SK-N-SH (cell line): ENCODE measurements around the gene IQCE. TPM values are rescaled to one million over a fixed set of nuclear protein-coding genes. Genes with fewer than 3 reads are reported as not detected.
A peak's percentile ranks its signal among the peaks of the same experiment; 100 is the strongest.

Experiments used
- CTCF ChIA-PET: fragments of 300-600, 350-600 bp; formaldehyde crosslinking; extraction: SDS; loops from one replicate; lab custom pipeline; 2021; lab: Yijun Ruan, JAX
- POLR2A ChIA-PET: fragments of 350-600 bp; sonication (Branson Sonifier 250); formaldehyde crosslinking; extraction: SDS; loops from one replicate; lab custom pipeline; 2020; ENCODE audit warnings: antibody characterized with exemption, inconsistent platforms; lab: Yijun Ruan, JAX
- DNase-seq: peaks from one replicate; pipeline ENCODE4 v3.0.0; 2012
- H2AFZ ChIP-seq: fragments of 200-600 bp; sonication (generic); 2 replicates; pipeline ENCODE4 v1.8.1; 2016; ENCODE audit warnings: antibody characterized with exemption, mild to moderate bottlenecking, low read depth
- H3F3A ChIP-seq: fragments of 200-600 bp; sonication (generic); replicated peaks from 2 replicates; pipeline ENCODE3; 2016; ENCODE audit warnings: antibody characterized with exemption, mild to moderate bottlenecking; ENCODE audit not compliant: insufficient read depth
- H3K27ac ChIP-seq, 2 experiments: fragments of 200-500 bp in 1 of 2; fragments of 200-600 bp in 1 of 2; sonication (Bioruptor generic) in 1 of 2; sonication (generic), shearing (Covaris generic) in 1 of 2; 2 replicates each; pipeline versions ENCODE4 v1.5.1 to v1.6.1; 2014 to 2016; ENCODE audit warnings: low read depth in 2 of 2, inconsistent platforms in 1 of 2, low read length in 1 of 2, mild to moderate bottlenecking in 1 of 2, mixed read lengths in 1 of 2
- H3K27me3 ChIP-seq: fragments of 200-600 bp; sonication (generic), shearing (Covaris generic); 2 replicates; pipeline ENCODE4 v1.6.1; 2016; ENCODE audit warnings: mixed run types; ENCODE audit not compliant: insufficient read depth
- H3K36me3 ChIP-seq, 2 experiments: fragments of 200-500 bp in 1 of 2; fragments of 200-600 bp in 1 of 2; sonication (Bioruptor generic) in 1 of 2; sonication (generic) in 1 of 2; replicated peaks in 1 of 2; 2 replicates each; pipeline versions ENCODE3 to v1.5.1; 2014 to 2016; ENCODE audit warnings: low read length in 1 of 2, mild to moderate bottlenecking in 1 of 2; ENCODE audit not compliant: insufficient read depth in 2 of 2, control insufficient read depth in 1 of 2
- H3K4me1 ChIP-seq, 2 experiments: fragments of 200-500 bp in 1 of 2; fragments of 200-600 bp in 1 of 2; sonication (Bioruptor generic) in 1 of 2; sonication (generic), shearing (Covaris generic) in 1 of 2; 2 replicates each; pipeline versions ENCODE4 v1.5.1 to v1.6.1; 2014 to 2016; ENCODE audit warnings: low read depth in 1 of 2, low read length in 1 of 2, mixed run types in 1 of 2; ENCODE audit not compliant: insufficient read depth in 2 of 2, control insufficient read depth in 1 of 2
- H3K4me2 ChIP-seq: fragments of 200-600 bp; sonication (generic), shearing (Covaris generic); 2 replicates; pipeline ENCODE4 v1.6.1; 2017; ENCODE audit warnings: mixed run types
- H3K4me3 ChIP-seq, 2 experiments: fragments of 200-500 bp in 1 of 2; fragments of 200-600 bp in 1 of 2; sonication (Bioruptor generic) in 1 of 2; sonication (generic), shearing (Covaris generic) in 1 of 2; 2 replicates each; pipeline versions ENCODE4 v1.5.1 to v1.8.1; 2014 to 2016; ENCODE audit warnings: low read depth in 2 of 2, inconsistent platforms in 1 of 2, low read length in 1 of 2, mild to moderate bottlenecking in 1 of 2, mixed read lengths in 1 of 2, moderate library complexity in 1 of 2
- H3K79me2 ChIP-seq: fragments of 200-600 bp; sonication (generic); 2 replicates; pipeline ENCODE4 v1.8.1; 2017; ENCODE audit warnings: mild to moderate bottlenecking; ENCODE audit not compliant: insufficient read depth
- H3K9ac ChIP-seq: fragments of 200-600 bp; sonication (generic); 2 replicates; pipeline ENCODE4 v1.6.1; 2017; ENCODE audit warnings: mixed run types
- H3K9me2 ChIP-seq: fragments of 200-600 bp; sonication (generic); 2 replicates; pipeline ENCODE4 v1.6.1; 2017; ENCODE audit warnings: mixed run types
- H3K9me3 ChIP-seq: fragments of 200-600 bp; sonication (generic); 2 replicates; pipeline ENCODE4 v1.6.1; 2017; ENCODE audit warnings: mixed run types, mild to moderate bottlenecking, moderate library complexity
- H4K20me1 ChIP-seq: fragments of 200-600 bp; sonication (generic); 2 replicates; pipeline ENCODE4 v1.6.1; 2017; ENCODE audit warnings: mild to moderate bottlenecking, mixed run types; ENCODE audit not compliant: insufficient read depth
- CTCF ChIP-seq: fragments of 200-600 bp; sonication (generic); IDR thresholded peaks from 2 replicates; pipeline ENCODE4 v1.6.1; 2017; ENCODE audit warnings: antibody characterized with exemption, mild to moderate bottlenecking, moderate library complexity
- IRF3 ChIP-seq: fragments of 150-350 bp; IDR thresholded peaks from 2 replicates; pipeline ENCODE4 v1.6.1; 2016; ENCODE audit warnings: mild to moderate bottlenecking, low read depth, low read length
- JUND ChIP-seq: IDR thresholded peaks from 2 replicates; pipeline ENCODE4 v1.4.0; 2012
- MXI1 ChIP-seq: IDR thresholded peaks from 2 replicates; pipeline ENCODE4 v1.6.1; 2012; ENCODE audit warnings: mild to moderate bottlenecking, low read depth, low read length, improper control_type of control experiment
- RXRA ChIP-seq: IDR thresholded peaks from 2 replicates; pipeline ENCODE4 v1.4.0; 2012; ENCODE audit warnings: low read depth, mild to moderate bottlenecking, borderline replicate concordance
- SMC3 ChIP-seq: IDR thresholded peaks from 2 replicates; pipeline ENCODE4 v1.6.1; 2012; ENCODE audit warnings: low read depth, low read length, improper control_type of control experiment
- YY1 ChIP-seq: IDR thresholded peaks from 2 replicates; pipeline ENCODE4 v1.4.0; 2012; ENCODE audit warnings: low read depth, mild to moderate bottlenecking
- WGBS: methylation state at CpG from one replicate; pipeline ENCODE4 v1.1.6; 2017; ENCODE audit warnings: low lambda C conversion rate; 5-methylcytosine and 5-hydroxymethylcytosine counted together
- polyA plus RNA-seq, 3 experiments: library from polyadenylated mRNA; depleted of rRNA; stranded (reverse); fragments of >200 nt; gene quantifications; 2 replicates each; pipeline ENCODE4 v1.2.3, GENCODE V29; 2012
- TF ChIP-seq, protein P1 (sequence below): IDR thresholded peaks from 2 replicates; pipeline ENCODE4; 2012

Gene IQCE
- polyA plus RNA-seq, 1 of the 3 experiments (the other 2 are of a cell fraction) = 14.4 TPM

DNA sequence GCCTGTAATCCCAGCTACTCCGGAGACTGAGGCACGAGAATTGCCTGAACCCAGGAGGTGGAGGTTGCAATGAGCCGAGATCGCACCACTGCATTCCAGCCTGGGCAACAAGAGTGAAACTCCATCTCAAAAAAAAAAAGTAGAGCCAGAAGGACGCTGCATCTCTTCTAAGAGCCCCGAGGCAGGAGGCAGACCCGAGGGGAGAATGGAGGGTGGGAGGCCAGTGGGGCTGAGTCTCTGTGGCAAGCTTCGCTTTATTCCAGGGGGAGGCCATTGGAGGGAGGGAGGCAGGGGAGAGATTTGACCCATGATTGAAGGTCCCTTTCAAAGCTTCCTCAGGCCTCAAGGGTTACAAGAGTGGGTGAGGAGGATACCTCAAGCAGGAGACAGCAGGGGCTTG, 91.7 kb downstream of the IQCE start:
- Histone ChIP-seq H3K4me2 (no peak overlapping the region), H3K4me3 (no peak overlapping the region), H3K27ac (no peak overlapping the region), H3K9me2 (no peaks in the 10 kb centered on the region), H3K9ac (no peak overlapping the region), H3K79me2 (peaks cover 30% of the 10 kb centered on the region), H3K36me3 (peaks cover 29 to 57% of the 10 kb centered on the region in 2 experiments), H3K27me3 (no peaks in the 10 kb centered on the region), H3F3A (peaks cover 6% of the 10 kb centered on the region), H2AFZ (no peak overlapping the region), H3K4me1 (peaks cover 3 to 32% of the 10 kb centered on the region in 2 experiments), H3K9me3 (no peaks in the 10 kb centered on the region), H4K20me1 (peaks cover 44% of the 10 kb centered on the region)
- ChIA-PET CTCF (interaction anchor here (0.8 to 4.6 kb wide), 5 partner anchors 11 to 198 kb away, joined by 3 to 28 read pairs (median 5); no protein-coding TSS in a partner anchor), POLR2A (interaction anchor here (1.2 kb wide), 1 partner anchor 18 kb away, joined by 3 read pairs; no protein-coding TSS in a partner anchor)
- no peak for DNase-seq
- WGBS = 78% methylated on average over 8 of the region's 8 CpGs
- TF ChIP-seq RXRA (no peak), SMC3 (no peak), MXI1 (no peak), YY1 (no peak), JUND (no peak)
- TF ChIP-seq, protein P1, sequence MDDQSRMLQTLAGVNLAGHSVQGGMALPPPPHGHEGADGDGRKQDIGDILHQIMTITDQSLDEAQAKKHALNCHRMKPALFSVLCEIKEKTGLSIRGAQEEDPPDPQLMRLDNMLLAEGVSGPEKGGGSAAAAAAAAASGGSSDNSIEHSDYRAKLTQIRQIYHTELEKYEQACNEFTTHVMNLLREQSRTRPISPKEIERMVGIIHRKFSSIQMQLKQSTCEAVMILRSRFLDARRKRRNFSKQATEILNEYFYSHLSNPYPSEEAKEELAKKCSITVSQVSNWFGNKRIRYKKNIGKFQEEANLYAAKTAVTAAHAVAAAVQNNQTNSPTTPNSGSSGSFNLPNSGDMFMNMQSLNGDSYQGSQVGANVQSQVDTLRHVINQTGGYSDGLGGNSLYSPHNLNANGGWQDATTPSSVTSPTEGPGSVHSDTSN = no peak

GRCh38 chr7:2651336-2651735, 92.6 kb downstream of the IQCE start:
- DNase-seq = no peak
- H3K9me2 ChIP-seq = no peaks in the 10 kb centered on the region
- peaks cover 0 to 23% of the 10 kb centered on the region in 2 experiments; a peak in 1 of 4 replicates for H3K4me1 ChIP-seq
- no peak overlapping the region for H2AFZ ChIP-seq
- TF ChIP-seq CTCF (peak; percentile 36), IRF3 (no peak)
- peaks cover 6% of the 10 kb centered on the region for H3F3A ChIP-seq
- H3K27me3 ChIP-seq = no peaks in the 10 kb centered on the region
- no peak overlapping the region for H3K4me2 ChIP-seq
- no peaks in the 10 kb centered on the region for H3K9me3 ChIP-seq
- H3K27ac ChIP-seq = no peak overlapping the region
- peaks cover 35% of the 10 kb centered on the region for H4K20me1 ChIP-seq
- 85% methylated on average over 15 of the region's 15 CpGs for WGBS
- peaks cover 29% of the 10 kb centered on the region for H3K79me2 ChIP-seq
- H3K36me3 ChIP-seq = peaks cover 37 to 66% of the 10 kb centered on the region in 2 experiments
- no peak overlapping the region for H3K9ac ChIP-seq
- H3K4me3 ChIP-seq = no peak overlapping the region
- POLR2A ChIA-PET = interaction anchor here (1.2 kb wide), 1 partner anchor 19 kb away, joined by 3 read pairs; no protein-coding TSS in a partner anchor
- CTCF ChIA-PET = interaction anchor here (0.5 to 4.6 kb wide), 4 partner anchors 10 to 25 kb away, joined by 3 to 28 read pairs (median 10); no protein-coding TSS in a partner anchor
